ENCODE results near the gene DSG2. TPM values are rescaled to one million over a fixed set of nuclear protein-coding genes. Genes with fewer than 3 reads are reported as not detected.

Gene DSG2
- total RNA-seq, 4 donors from 2014 or later, result 7.3 to 18.8 (median 9.7) TPM

DNA sequence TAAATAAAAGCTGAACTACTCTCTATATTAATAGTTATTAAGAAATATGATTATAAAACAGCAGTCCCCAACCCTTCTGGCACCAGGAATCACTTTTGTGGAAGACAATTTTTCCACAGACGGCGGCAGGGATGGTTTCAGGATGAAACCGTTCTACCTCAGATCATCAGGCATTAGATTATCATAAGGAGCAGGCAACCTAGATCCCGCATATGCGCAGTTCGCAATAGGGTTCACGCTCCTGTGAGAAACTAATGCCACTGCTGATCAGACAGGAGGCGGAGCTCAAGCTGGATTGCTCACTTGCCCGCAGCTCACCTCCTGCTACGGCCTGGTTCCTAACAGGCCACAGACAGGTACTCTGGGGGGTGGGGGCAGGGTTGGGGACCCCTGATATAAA is 19.3 kb upstream of the DSG2 start:
- Histone ChIP-seq H3K36me3 (peaks cover 4 to 71% (median 7%) of the 10 kb centered on the region in 3 donors), H3K9me3 (no peaks in the 10 kb centered on the region), H3K4me1 (peaks cover 0 to 74% (median 0%) of the 10 kb centered on the region in 3 donors), H3K27me3 (no peaks in the 10 kb centered on the region), H3K4me3 (no peak overlapping the region), H3K27ac (no peak overlapping the region)
- WGBS, 2 donors, result 86 to 94% methylated on average over 10 of the region's 10 CpGs
- TF ChIP-seq, protein P1, sequence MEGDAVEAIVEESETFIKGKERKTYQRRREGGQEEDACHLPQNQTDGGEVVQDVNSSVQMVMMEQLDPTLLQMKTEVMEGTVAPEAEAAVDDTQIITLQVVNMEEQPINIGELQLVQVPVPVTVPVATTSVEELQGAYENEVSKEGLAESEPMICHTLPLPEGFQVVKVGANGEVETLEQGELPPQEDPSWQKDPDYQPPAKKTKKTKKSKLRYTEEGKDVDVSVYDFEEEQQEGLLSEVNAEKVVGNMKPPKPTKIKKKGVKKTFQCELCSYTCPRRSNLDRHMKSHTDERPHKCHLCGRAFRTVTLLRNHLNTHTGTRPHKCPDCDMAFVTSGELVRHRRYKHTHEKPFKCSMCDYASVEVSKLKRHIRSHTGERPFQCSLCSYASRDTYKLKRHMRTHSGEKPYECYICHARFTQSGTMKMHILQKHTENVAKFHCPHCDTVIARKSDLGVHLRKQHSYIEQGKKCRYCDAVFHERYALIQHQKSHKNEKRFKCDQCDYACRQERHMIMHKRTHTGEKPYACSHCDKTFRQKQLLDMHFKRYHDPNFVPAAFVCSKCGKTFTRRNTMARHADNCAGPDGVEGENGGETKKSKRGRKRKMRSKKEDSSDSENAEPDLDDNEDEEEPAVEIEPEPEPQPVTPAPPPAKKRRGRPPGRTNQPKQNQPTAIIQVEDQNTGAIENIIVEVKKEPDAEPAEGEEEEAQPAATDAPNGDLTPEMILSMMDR (IDR thresholded peaks at IDR 0.05), result no peak
- no peak for TF ChIP-seq POLR2A (IDR thresholded peaks at IDR 0.05)
- intact Hi-C loops (cut with DNase I), result no loop called here
- no peak for DNase-seq

DNA sequence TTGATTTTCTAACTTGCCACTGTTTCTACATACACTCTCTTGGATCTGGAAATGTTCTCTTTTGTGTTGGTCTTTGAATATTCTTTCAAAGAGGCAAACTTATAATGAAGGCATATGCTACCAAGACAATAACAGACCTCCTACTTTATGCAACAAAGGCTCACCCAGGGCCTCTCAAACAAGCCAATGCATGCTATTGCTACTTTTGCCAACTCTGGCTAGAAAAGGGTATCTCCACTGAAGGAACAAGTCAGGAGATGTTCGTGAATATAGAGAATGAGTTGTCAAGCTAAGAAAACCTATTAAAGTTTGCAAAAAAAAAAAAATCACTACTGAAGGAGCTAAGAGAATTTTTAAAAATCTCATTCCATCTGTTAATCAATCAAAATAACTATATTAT is 15.9 kb upstream of the DSG2 start:
- 38 to 45% methylated on average over 1 of the region's 1 CpG for WGBS, 2 donors
- intact Hi-C loops (cut with DNase I), result no loop called here
- Histone ChIP-seq H3K36me3 (peaks cover 0 to 38% (median 0%) of the 10 kb centered on the region in 3 donors), H3K4me3 (no peak overlapping the region), H3K27me3 (no peaks in the 10 kb centered on the region), H3K4me1 (peaks cover 0 to 99% (median 12%) of the 10 kb centered on the region in 3 donors), H3K27ac (peak overlapping the region in 3 of 4 donors; percentile 45 to 67 (median 53)), H3K9me3 (no peaks in the 10 kb centered on the region)
- no peak for TF ChIP-seq POLR2A (IDR thresholded peaks at IDR 0.05)
- TF ChIP-seq, protein P1 (IDR thresholded peaks at IDR 0.05), result no peak
- no peak for DNase-seq

DNA sequence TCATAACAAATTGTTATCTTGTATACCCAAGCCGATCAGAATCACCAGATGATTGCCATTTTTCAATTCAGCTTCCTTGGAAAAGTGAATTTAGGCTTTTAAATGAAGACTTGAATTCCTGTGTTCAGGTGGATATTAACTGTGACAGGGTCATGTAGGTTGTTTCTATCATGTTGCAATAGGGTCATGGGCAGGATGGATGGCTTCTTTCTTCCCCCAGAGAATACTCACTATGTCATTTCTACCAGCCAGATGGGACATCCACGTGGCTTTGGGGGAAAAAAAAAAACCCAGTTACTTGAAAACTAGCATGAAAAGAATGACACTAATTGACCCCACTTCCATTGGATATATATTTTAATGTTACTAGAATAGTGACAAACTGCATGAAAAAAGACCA is 14.6 kb upstream of the DSG2 start:
- 55 to 64% methylated on average over 2 of the region's 2 CpGs for WGBS, 2 donors
- DNase-seq, result no peak
- Histone ChIP-seq H3K4me1 (peaks cover 0 to 100% (median 16%) of the 10 kb centered on the region in 3 donors), H3K36me3 (peaks cover 0 to 24% (median 0%) of the 10 kb centered on the region in 3 donors), H3K4me3 (no peak overlapping the region), H3K27ac (peak overlapping the region in 1 of 4 donors; percentile 17), H3K9me3 (no peaks in the 10 kb centered on the region), H3K27me3 (no peaks in the 10 kb centered on the region)
- no peak for TF ChIP-seq POLR2A (IDR thresholded peaks at IDR 0.05)
- TF ChIP-seq, protein P1 (IDR thresholded peaks at IDR 0.05), result no peak
- intact Hi-C loops (cut with DNase I), result no loop called here

DNA sequence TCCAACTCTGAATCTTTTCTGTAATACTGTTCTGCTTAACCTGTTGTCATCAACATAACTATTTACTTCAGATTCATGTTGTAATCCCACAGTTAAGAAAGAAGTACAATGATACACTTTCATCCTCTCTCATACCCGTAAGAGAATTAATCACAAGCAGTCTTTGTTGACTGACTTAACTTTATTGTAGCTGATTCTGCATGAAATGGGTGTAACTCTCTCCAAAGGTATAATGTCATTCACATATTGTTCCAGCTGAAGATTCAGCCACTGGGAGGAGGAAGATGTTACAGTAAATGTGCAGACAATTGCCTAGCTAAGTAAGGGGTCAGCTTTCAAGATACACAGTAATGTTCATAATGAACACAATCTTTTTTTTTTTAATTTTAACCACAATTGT is 13.5 kb upstream of the DSG2 start:
- TF ChIP-seq, protein P1 (IDR thresholded peaks at IDR 0.05), result no peak
- TF ChIP-seq POLR2A (IDR thresholded peaks at IDR 0.05), result peak in 1 of 4 donors; percentile 8
- intact Hi-C loops (cut with DNase I), result no loop called here
- no peak overlapping the region for H3K4me3 ChIP-seq
- H3K27ac ChIP-seq, result peak overlapping the region in 2 of 4 donors; percentile 11 to 17
- no peaks in the 10 kb centered on the region for H3K9me3 ChIP-seq
- H3K36me3 ChIP-seq, result peaks cover 0 to 14% (median 0%) of the 10 kb centered on the region in 3 donors
- H3K4me1 ChIP-seq, result peaks cover 0 to 100% (median 16%) of the 10 kb centered on the region in 3 donors
- H3K27me3 ChIP-seq, result no peaks in the 10 kb centered on the region
- WGBS, 2 donors, result 35 to 43% methylated on average over 1 of the region's 1 CpG
- DNase-seq, result no peak

DNA sequence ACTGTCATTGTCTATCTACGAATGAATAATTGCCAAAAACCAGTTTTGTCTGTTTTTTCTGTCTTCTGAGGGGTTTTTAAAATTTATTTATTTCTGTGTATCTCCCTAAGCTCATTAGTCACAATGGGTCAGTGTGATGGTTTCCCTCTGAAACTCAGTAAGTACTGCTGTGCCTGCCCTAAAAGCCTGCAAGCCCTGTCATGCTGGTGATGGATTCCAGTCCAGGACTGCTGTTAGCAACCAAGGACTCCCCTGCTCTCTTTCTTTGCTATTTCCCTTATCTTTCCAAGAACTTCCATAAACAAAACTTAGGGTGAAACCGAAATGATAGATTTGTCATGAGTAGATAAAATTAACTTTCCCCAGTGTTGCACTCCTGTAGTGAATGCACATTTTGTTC is 11.8 kb upstream of the DSG2 start:
- DNase-seq, result no peak
- 27 to 36% methylated on average over 2 of the region's 2 CpGs for WGBS, 2 donors
- no peaks in the 10 kb centered on the region for H3K9me3 ChIP-seq
- no peaks in the 10 kb centered on the region for H3K27me3 ChIP-seq
- TF ChIP-seq, protein P1 (IDR thresholded peaks at IDR 0.05), result no peak
- TF ChIP-seq POLR2A (IDR thresholded peaks at IDR 0.05), result no peak
- peak overlapping the region; percentile 54 to 82 (median 66) for H3K27ac ChIP-seq
- intact Hi-C loops (cut with DNase I), result no loop called here
- H3K4me1 ChIP-seq, result peaks cover 0 to 100% (median 16%) of the 10 kb centered on the region in 3 donors
- H3K4me3 ChIP-seq, result no peak overlapping the region
- H3K36me3 ChIP-seq, result no peaks in the 10 kb centered on the region
